OCI-LY1 (cell line): Measurements from ENCODE around the gene TYK2.
A peak's percentile ranks its signal among the peaks of the same experiment; 100 is the strongest.

ENCODE experiments used
- CTCF ChIP-seq: fragments of 200-600 bp; sonication (generic), shearing (Covaris generic); IDR thresholded peaks from 2 replicates; pipeline ENCODE4 v1.5.1; 2017; ENCODE audit warnings: mild to moderate bottlenecking, antibody characterized with exemption, low read length, moderate library complexity, mixed read lengths
- EZH2 ChIP-seq: fragments of 200-600 bp; sonication (generic), shearing (Covaris generic); IDR thresholded peaks from 2 replicates; pipeline ENCODE4 v1.8.0; 2017; ENCODE audit warnings: borderline replicate concordance, mixed run types, mild to moderate bottlenecking, antibody characterized with exemption, low read length, moderate library complexity, mixed read lengths

- TF ChIP-seq CTCF: peak; percentile 99
- no peak for TF ChIP-seq EZH2
Observed at GRCh38 chr19:10388957-10389356, 8.6 kb upstream of the TYK2 start.
